Esophagus mucosa (tissue), 1 donor: ENCODE results near the gene CCDC122. TPM values are rescaled to one million over a fixed set of nuclear protein-coding genes. Genes with fewer than 3 reads are reported as not detected.

ENCODE experiments used
- ATAC-seq: fragments of 200-7000 bp; cut with Tn5 transposase; one replicate; pipeline ENCODE4 v1.9.1; 2020
- total RNA-seq: library from RNA; stranded (reverse); gene quantifications from one replicate; pipeline ENCODE4 v1.2.4, GENCODE V29; 2023
- donor health status: DM: yes; HTN: yes; CAD: no.

CCDC122 gene
- total RNA-seq: 5.5 TPM

- ATAC-seq: peak; percentile 94
Observed at GRCh38 chr13:43878892-43879754, at the start of gene CCDC122. TSS of gene CCDC122 (minus strand) at chr13:43879740. CDS start at chr13:43869376, 10,364 bp downstream.

- ATAC-seq: no peak
Observed at GRCh38 chr13:43924549-43925245, 45.2 kb upstream of the CCDC122 start.

DNA sequence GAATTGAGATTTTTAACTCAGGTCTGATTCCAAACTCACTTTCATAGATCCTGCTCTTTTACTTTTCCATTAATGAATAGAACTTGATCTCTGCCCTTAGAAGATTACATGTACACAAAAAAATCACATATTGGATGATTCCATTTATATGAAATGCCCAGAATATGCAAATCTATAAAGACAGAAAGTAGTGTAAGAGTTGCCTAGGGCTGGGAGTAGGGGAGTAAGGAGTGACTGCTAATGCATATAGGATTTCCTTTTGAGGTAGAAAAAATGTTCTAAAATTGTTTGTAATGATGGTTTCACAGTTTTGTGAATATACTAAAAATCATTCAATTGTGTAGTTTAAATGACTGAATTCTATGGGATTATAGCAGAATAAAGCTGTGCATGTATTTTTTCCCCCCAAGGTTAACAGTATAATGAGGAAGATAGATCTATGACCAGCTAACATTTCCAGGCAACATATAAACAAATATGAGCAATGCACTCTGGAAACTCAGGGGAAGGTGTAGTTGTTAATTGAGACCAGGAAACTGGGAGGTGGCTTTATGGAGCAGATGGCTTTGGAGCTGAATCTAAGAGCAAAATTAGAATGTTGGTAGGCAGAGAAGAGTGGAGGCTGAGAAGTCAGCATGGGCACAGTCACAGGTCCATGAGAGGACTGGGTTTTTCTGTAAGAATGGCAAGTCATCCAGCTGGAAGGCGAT is 41.6 kb upstream of the CCDC122 start:
- no peak for ATAC-seq

GRCh38 chr13:43918636-43919035 is 39.1 kb upstream of the CCDC122 start:
- ATAC-seq: no peak

- ATAC-seq: no peak
Observed at GRCh38 chr13:43916828-43917227, 37.3 kb upstream of the CCDC122 start.

- ATAC-seq: no peak
Observed at GRCh38 chr13:43915451-43915850, 35.9 kb upstream of the CCDC122 start.

- no peak for ATAC-seq
Observed at GRCh38 chr13:43911871-43912270, 32.3 kb upstream of the CCDC122 start.

DNA sequence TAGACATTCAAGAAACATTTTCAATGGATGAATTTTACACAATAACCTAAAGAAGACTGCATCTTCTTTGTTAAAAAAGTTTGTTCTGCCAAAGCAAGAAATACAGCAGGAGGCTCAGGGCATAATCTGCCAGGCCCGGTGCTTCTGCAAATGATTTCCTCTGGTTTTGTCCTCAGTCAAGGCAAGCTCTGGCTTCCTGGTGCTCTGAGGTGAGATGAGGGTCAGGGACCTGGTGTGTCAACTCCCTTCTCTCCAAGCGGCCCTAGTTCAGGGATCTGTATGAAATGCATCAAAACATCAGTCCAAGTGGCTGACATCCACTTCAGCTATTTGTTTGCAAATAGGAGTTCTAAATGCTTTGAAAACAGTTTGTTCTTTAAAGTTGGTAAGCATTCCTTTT is 31.7 kb upstream of the CCDC122 start:
- no peak for ATAC-seq

- no peak for ATAC-seq
Observed at GRCh38 chr13:43910856-43911255, 31.3 kb upstream of the CCDC122 start.

- ATAC-seq: no peak
Observed at GRCh38 chr13:43908156-43909126, 28.9 kb upstream of the CCDC122 start.

DNA sequence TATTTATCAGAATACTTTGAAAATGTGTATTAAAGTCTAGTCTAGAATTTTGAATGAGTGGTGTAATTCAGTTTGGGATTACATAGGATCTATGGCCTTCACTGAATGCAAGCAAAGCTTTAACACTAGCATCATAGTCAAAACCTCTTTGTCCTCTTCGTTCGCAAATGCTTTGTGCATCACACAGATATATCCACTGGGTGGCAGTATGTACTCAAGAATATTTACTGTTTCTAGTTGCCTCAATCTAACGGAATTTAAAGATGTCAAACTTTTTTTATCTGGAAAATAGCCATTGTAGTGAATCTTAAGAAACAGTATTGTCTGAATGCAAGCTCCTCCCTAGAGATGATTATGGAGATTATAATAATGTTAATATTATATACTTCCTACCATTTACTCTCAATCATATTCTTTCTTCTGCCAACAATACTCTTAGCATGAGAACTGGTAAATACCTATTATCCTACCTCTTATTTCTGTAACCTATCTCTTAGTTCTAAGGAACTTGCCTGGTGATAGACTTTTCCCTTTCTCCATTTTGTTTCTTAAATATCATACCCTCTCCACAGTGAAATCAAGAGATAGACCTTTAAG is 26.0 kb upstream of the CCDC122 start:
- ATAC-seq: peak; percentile 73

DNA sequence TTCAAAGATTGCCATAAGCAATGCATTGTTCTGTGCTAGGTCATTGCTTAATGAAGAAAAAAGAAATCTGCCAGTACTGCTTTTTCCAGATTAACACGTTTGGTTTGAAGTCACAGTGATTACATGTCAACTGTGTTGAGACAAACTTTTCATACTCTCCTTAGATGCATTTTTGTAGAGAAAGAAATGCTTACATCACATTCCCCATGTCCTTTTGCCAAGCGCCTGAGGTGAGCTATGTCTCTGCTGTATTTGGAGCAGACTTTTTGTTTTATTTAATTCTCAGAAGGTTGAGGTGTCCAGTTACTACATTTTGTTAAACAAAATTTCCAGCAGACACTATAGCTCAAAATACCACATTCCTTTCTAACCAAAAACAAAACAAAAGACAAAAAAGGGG is 16.4 kb upstream of the CCDC122 start:
- peak; percentile 81 for ATAC-seq

GRCh38 chr13:43894438-43894837 is 14.9 kb upstream of the CCDC122 start:
- ATAC-seq: no peak

- ATAC-seq: no peak
Observed at GRCh38 chr13:43884222-43884621, 4.7 kb upstream of the CCDC122 start.

DNA sequence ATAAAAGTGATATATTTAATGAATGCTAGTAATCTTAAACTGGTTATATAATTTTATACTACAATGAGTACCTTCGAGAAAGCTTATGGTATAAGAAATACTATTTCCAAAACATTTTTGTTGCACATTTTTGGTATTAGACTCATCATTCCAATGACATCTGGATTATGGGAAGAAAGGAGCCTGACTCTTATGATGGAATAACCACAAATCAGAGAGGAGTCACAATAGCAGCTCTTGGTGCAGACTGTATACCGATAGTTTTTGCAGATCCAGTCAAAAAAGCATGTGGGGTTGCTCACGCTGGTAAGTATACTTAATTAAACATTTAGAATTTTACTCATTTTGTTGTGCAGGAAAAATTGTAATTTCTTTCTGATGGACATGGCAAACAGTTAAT is 4.1 kb upstream of the CCDC122 start:
- no peak for ATAC-seq

GRCh38 chr13:43881580-43881979 is 2.0 kb upstream of the CCDC122 start:
- no peak for ATAC-seq

DNA sequence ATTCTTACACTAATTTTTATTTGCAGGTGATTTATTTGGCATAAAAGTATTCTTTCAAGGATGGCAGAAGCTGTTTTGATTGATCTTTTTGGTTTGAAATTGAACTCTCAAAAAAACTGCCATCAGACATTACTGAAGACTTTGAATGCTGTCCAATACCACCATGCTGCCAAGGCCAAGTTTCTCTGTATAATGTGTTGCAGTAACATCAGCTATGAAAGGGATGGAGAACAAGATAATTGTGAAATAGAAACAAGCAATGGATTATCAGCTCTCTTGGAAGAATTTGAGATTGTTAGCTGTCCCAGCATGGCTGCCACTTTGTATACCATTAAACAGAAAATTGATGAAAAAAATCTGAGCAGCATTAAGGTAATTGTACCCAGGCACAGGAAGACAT is 1.4 kb upstream of the CCDC122 start:
- no peak for ATAC-seq

DNA sequence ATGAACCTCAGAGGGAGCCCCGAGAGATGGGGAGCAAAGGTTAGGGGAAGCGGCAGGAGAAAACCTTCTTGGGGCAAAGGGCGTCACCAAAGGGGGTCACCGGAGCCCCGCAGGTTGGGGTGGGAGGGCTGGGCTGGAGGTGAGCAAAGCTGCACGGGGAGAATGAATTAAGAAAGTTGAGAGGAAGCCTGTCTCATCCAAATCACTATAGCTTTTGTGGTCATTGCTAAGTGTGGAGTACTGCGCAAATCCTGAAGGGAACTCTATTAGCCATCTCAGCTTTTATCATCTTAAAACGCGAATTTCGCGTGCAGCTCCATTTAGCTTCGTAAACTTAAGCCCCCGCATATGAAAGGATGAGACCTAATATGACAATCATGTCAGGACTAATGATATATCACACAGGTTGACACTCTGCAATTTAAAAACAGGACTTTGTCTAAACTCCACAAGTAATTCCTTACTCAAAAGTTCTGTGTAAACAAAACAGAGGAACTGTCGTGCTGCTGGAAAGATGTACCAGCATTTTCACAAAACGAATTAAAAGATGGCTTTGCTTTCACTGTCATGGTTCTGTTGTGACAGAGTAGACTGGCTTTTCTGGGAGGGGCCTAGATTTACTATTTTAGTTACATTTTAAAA is 795 bp upstream of the CCDC122 start:
- ATAC-seq: no peak

- ATAC-seq: peak; percentile 70
Observed at GRCh38 chr13:43879755-43880181, 228 bp upstream of the CCDC122 start, which contains the start of gene LACC1. TSS of gene LACC1 (plus strand) at chr13:43879904. CDS start at chr13:43880986, 1,082 bp downstream.

DNA sequence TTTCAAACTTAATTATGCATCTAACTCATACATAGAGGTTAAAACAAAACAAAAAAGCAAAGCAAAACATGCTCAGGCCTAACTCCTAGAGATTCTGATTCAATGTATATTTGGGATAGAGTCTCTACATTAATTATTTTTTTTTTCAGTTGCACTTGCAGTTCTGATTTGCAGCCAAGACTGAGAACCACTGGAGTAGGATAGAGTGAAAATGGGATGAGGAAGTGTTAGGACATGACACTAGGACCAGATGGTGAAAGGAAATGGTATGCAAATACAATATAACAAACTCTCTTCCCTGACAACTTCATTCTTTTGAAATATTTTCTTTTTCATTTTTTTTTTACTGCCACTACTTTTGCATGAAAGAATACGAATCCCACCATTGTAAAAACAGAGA is 1.8 kb downstream of the CCDC122 start:
- ATAC-seq: no peak

DNA sequence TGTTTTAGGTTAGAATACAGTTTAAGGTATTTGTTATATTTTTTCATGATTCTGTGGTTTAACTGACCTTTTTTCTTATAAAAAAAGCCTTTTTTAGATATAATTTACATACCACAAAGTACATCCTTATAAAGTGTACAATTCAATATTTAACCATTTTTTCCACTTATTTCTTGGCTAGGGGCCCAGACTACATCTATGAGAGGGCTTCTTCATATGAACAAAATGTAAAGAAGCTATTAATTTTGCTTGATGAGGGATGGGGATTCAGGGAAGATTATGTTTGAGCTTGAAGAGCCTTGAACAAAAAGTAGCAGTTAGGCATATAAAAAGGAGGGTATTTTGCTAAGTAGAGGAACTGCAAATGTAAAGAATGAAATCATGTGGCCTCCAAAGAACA is 2.2 kb downstream of the CCDC122 start:
- no peak for ATAC-seq
